GM06990 (cell line): ENCODE measurements around the gene ATP4A.

ENCODE experiments used
- DNase-seq: peaks from one replicate; pipeline ENCODE4 v3.0.0-alpha.2; 2011; ENCODE audit not compliant: insufficient read length; ENCODE audit errors: extremely low read depth
- H3K27me3 ChIP-seq: replicated peaks from 2 replicates; pipeline ENCODE4 v1.6.0; 2011; ENCODE audit warnings: low read length; ENCODE audit not compliant: control insufficient read depth, insufficient read depth
- H3K36me3 ChIP-seq: 2 replicates; pipeline ENCODE4 v1.5.1; 2011; ENCODE audit warnings: low read length; ENCODE audit not compliant: control insufficient read depth, insufficient read depth
- H3K4me3 ChIP-seq: replicated peaks from 2 replicates; pipeline ENCODE4 v1.5.1; 2011; ENCODE audit warnings: low read depth, mild to moderate bottlenecking, control low read depth, low read length
- CTCF ChIP-seq: IDR thresholded peaks from 2 replicates; pipeline ENCODE4 v1.5.1; 2011; ENCODE audit warnings: low read length, control low read depth, mild to moderate bottlenecking, inconsistent platforms; ENCODE audit not compliant: insufficient read depth, poor library complexity, severe bottlenecking

ATP4A gene

GRCh38 chr19:35502751-35503150 is 60.7 kb downstream of the ATP4A start:
- no peak for TF ChIP-seq CTCF
- no peaks in the 10 kb centered on the region for H3K27me3 ChIP-seq
- DNase-seq, result no peak
- H3K4me3 ChIP-seq, result no peak overlapping the region
- no peaks in the 10 kb centered on the region for H3K36me3 ChIP-seq

DNA sequence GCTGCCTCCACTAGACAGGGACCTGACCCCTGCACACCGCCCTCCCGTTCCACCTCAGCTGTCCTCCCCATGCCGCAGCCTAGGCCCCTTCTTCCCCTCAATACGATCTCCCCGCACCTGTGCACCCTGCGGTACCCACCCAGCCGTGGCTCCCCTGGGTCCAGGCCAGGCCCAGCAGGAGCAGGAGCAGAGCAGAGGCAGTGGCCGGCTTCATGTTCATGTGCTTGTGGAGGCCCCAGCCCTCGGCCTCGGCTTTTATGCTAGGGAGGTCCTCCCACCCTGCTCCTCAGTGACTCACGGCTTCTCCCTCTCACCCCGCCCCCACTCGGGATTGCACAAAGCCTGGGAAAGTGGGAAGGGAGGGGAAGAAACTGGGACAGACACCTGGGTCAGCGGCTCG is 61.8 kb downstream of the ATP4A start:
- TF ChIP-seq CTCF, result no peak
- H3K36me3 ChIP-seq, result no peaks in the 10 kb centered on the region

DNA sequence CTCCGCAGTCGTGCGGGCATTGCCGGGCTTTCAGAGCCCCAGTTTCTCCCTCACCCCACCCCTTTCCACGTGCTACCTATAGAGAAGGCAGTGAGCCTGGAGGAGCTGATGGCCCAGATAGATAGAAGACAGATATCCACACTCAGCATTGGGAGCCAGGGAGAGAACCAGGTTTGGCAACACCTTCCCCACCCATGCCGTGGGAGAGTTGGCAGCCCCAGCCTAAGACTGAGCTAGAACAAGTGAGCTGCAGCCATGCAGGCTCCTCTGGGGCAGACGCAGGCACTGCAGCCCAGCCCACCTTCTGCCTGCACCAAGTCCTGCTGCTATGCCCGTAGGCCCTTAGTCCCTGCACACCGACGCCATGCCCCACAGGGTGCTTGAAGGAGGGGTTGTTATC is 62.8 kb downstream of the ATP4A start:
- H3K4me3 ChIP-seq, result no peak overlapping the region
- no peaks in the 10 kb centered on the region for H3K36me3 ChIP-seq
- TF ChIP-seq CTCF, result no peak
- H3K27me3 ChIP-seq, result no peaks in the 10 kb centered on the region
- DNase-seq, result no peak

More for the DNA sequence above, 61.8 kb downstream of the ATP4A start:
- DNase-seq, result no peak
- H3K27me3 ChIP-seq, result no peaks in the 10 kb centered on the region
- H3K4me3 ChIP-seq, result no peak overlapping the region
